DMS 273 treated with DMSO at 0.1 percent for 48 hours (cell line): ENCODE results near the gene CAPZB.

Experiments
- DNase-seq: peaks from one replicate; lab custom pipeline; 2025; lab: John Stamatoyannopoulos, UW

CAPZB gene

GRCh38 chr1:19385221-19385620 lies 100.1 kb downstream of the CAPZB start:
- no peak for DNase-seq

DNA sequence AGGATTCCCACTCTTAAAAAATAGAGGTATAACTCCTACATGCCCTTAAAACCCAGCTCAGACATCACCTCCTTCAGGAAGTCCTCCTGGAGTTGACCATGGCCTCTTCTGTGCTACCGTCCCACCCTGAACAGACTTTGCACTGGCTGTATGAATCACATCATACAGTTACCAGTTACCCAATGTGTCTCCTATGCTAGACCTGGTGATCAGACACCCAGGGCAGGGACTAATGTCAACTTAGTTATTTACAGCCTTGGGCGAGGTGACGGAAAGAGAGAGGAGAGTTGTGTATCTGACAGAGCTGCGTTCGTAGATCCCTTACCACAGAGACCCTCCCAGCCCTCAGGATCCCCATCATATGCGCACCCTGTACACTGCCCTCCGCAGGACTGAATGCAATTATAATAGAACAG lies 100.6 kb downstream of the CAPZB start:
- no peak for DNase-seq

- no peak for DNase-seq
Measured at GRCh38 chr1:19384113-19384512, 101.2 kb downstream of the CAPZB start.

DNA sequence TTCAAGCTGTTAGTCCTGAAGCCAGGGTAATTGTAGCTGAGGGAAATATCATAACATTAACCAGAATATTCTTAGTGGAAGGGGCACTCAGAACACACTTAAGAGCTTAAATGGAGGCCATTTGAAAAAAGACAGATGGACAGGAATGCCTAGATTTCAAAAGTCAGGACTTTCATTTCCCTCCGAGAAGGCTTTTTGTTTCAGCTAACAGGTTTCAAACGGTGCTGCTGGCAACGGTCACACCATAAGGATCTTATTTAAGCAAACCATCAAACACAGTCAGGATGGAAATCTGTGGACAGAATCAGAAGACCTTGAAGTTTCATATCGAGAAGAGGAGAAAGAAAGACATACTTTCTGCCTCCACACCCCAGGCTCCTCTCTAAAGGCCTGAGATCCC lies 103.1 kb downstream of the CAPZB start:
- no peak for DNase-seq

DNA sequence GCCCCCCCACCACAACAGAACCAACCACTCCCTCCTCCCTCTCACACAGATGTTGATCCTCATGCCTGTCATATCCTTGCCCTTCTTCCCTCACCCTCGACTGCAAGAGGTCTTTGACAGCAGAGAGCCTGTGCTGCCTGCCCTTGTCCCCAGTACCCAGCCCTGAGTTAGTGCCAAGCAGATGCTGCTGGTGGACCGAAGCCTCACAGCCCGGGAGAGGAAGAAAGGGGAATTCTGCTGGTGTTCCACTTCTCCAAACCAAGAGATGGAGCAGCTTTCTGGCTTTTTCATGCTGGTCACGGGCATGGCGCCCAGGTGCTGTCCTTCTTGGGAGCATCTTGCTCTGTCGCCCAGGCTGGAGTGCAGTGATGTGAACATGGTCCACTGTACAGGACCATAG lies 104.1 kb downstream of the CAPZB start:
- DNase-seq, result no peak

- no peak for DNase-seq
Measured at GRCh38 chr1:19377812-19378718, 107.3 kb downstream of the CAPZB start.

DNA sequence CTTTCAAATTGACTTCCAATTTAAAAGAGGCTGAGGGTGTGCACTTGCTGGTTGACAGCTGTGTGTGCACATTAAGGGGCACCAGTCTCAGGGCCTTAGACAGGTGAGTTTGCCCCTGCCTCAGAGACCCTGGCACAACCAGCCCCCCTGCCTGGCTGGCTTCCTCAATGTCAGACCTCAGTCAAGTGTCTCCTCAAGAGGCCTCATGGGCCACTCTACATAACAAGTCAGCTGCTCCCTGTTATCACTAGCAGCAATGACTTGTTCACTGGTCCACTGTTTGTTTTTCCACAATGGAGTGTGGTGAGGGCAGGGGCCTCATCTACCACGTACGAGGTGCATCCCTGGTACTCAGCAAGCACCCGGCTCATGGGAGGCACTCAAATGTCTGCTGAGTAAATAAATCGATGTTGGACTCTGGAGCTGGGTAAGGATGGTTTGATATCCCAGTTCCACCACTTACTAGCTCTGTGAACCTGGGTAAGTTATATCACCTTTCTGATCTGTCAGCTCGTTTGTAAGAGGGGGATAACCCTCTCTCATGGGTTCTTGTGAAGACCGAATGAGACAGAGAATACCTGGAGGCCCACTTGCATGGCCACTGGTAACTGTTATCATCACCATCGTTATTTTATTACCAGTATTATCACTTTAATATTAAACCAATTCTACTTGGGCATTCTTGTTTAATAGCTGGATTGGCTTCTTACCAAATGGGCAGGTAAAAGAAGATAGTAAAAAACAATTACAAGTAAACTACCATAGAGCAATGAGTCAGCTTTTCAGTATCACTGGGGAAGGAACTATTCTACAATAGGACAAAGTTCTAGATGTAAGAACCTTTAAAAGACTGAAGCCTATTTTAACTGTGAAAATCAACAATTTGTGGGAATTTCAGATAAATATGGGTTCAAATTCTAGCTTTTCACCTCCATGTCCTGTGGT lies 108.6 kb downstream of the CAPZB start:
- no peak for DNase-seq

- no peak for DNase-seq
Measured at GRCh38 chr1:19375631-19376400, 109.5 kb downstream of the CAPZB start.

- DNase-seq, result no peak
Measured at GRCh38 chr1:19374926-19375325, 110.4 kb downstream of the CAPZB start.

GRCh38 chr1:19374083-19374801 lies 111.1 kb downstream of the CAPZB start:
- no peak for DNase-seq

GRCh38 chr1:19373211-19374082 lies 111.9 kb downstream of the CAPZB start:
- DNase-seq, result no peak

DNA sequence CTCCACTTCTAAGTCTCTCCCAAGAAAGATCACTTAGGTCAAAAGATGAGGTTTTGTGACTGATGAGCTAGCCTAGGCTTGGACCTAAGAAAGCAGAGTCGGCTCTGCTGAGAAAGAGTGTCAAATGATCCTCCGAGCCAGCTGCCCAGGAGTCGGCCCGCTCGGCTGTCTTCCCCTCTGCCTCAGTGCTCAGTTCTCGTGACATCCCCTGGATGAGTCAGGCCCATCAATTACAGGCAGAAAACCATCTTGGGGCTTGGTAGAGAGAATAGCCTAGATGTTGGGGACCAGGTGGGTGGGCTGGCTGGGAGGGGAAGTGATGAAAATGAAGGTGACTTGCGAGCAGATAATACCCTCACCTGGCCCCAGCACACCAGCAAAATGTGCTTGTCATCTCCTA lies 112.7 kb downstream of the CAPZB start:
- no peak for DNase-seq

DNA sequence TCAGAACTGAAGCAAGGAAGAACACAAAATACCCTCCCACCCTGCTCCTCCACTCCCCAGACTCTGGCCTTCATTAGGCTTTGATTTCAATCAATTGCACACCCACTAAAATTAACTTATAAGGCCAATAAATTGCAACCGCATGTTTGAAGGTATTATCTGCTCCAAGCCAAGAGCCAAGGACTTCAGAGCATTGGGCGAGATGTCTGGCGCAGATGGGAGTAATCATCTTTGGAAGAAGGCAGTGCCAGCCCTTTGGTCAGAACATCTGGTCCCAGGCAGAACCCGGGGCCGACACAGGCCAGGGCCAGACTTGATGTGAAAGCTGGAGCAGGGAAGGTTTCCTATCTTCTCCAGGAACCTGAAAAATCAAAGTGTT lies 113.2 kb downstream of the CAPZB start:
- no peak for DNase-seq

DNA sequence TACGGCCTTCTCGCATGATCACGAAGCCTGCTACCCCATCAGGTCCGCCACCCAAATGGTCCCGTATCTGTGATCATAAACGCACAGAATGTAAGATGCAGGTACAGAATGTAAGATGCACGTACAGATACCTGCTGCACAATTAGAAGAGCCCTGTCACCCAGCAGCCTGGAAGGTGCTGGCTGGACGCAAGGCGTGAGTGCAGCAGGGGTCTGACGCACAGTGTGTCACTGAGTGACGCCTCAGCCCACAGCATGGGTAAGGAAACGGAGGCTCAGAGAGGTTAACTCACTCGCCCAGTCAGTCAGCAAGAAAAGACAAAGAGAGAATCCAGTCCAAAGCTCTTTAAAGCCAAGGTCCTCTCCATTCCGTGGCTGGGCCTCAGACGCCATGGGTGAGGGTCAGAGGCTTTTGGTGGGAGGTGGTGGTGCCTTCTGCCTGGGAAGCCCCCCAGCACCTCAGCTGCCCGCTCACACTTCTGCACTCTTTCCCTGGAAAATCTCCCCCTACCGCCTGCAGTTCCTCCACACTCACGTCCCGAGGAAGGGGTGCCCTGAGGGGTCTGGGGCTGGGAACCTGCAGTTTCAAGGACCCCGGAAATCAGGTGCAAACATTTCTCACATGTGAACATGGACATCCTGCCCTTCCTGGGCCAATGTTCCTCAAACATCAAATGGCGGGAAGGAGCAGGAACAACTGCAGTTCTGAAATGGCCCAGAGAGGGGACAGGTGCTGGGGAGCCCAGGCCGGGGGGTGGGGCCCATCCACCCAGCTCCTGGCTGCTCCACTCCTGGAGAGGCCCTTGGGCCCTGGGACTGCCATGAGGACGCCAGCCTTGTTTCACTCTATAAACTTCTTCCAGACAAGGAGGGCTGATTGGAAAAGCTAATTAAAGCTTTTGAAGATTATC lies 113.9 kb downstream of the CAPZB start:
- no peak for DNase-seq

GRCh38 chr1:19370453-19371170 lies 114.7 kb downstream of the CAPZB start:
- DNase-seq, result no peak

GRCh38 chr1:19369396-19370090 lies 115.8 kb downstream of the CAPZB start:
- DNase-seq, result no peak

DNA sequence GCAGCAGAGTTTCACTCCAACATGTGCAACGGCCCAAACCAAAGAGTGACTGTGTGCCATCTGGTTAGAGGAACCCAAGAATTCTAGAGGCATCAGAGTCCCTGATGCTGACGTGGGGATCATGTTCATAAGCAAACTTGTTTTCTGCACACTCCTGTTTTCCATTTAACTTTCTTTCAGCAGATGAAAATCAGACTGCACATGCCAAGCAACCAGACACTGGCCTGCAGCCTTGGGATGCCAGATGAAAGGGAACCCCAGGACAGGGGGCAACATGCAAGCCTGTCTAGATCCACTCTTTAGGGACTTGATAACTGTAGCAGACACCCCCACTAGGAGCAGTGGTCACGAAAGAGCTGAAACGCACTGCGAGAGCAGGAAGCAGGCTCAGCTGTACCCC lies 116.4 kb downstream of the CAPZB start:
- no peak for DNase-seq

GRCh38 chr1:19368050-19368449 lies 117.3 kb downstream of the CAPZB start:
- DNase-seq, result no peak
